H7 (cell line): ENCODE results near the gene WDFY1. TPM values are rescaled to one million over a fixed set of nuclear protein-coding genes. Genes with fewer than 3 reads are reported as not detected.

Experiments
- DNase-seq: peaks from one replicate; pipeline ENCODE4 v3.0.0; 2012
- H3K27me3 ChIP-seq: 2 replicates; pipeline ENCODE4 v1.6.0; 2011; ENCODE audit warnings: mild to moderate bottlenecking, low read length; ENCODE audit not compliant: control insufficient read depth, insufficient read depth
- H3K36me3 ChIP-seq: replicated peaks from 2 replicates; pipeline ENCODE4 v1.5.1; 2011; ENCODE audit warnings: low read length; ENCODE audit not compliant: control insufficient read depth, insufficient read depth
- H3K4me3 ChIP-seq: 2 replicates; pipeline ENCODE4 v1.5.1; 2011; ENCODE audit warnings: low read depth, mild to moderate bottlenecking, control low read depth, low read length, moderate library complexity; ENCODE audit not compliant: insufficient read depth
- total RNA-seq: library from RNA; depleted of rRNA; stranded (reverse); fragments of >200 nt; shearing (Covaris generic); gene quantifications from 2 replicates; pipeline ENCODE4 v1.2.3, GENCODE V29; 2014

The WDFY1 gene
- total RNA-seq, 1 experiment from 2014 or later: 88.8 TPM

- H3K4me3 ChIP-seq: no peak overlapping the region
- no peak for DNase-seq
- H3K27me3 ChIP-seq: no peaks in the 10 kb centered on the region
- H3K36me3 ChIP-seq: peaks cover 1% of the 10 kb centered on the region
Observed at GRCh38 chr2:223928113-223929006, 16.8 kb downstream of the WDFY1 start.

- H3K36me3 ChIP-seq: peaks cover 1% of the 10 kb centered on the region
- H3K27me3 ChIP-seq: no peaks in the 10 kb centered on the region
- DNase-seq: no peak
- no peak overlapping the region for H3K4me3 ChIP-seq
Observed at GRCh38 chr2:223925106-223925505, 20.0 kb downstream of the WDFY1 start.

GRCh38 chr2:223923976-223924375 lies 21.2 kb downstream of the WDFY1 start:
- Histone ChIP-seq H3K4me3 (no peak overlapping the region), H3K36me3 (peaks cover 1% of the 10 kb centered on the region), H3K27me3 (no peaks in the 10 kb centered on the region)
- no peak for DNase-seq

- no peak for DNase-seq
- Histone ChIP-seq H3K36me3 (no peaks in the 10 kb centered on the region), H3K4me3 (no peak overlapping the region), H3K27me3 (no peaks in the 10 kb centered on the region)
Observed at GRCh38 chr2:223922308-223922707, 22.8 kb downstream of the WDFY1 start.

- Histone ChIP-seq H3K36me3 (peaks cover 5% of the 10 kb centered on the region), H3K27me3 (no peaks in the 10 kb centered on the region), H3K4me3 (no peak overlapping the region)
- no peak for DNase-seq
Observed at GRCh38 chr2:223921204-223921603, 23.9 kb downstream of the WDFY1 start.

GRCh38 chr2:223920109-223920508 lies 25.0 kb downstream of the WDFY1 start:
- Histone ChIP-seq H3K36me3 (peaks cover 6% of the 10 kb centered on the region), H3K27me3 (no peaks in the 10 kb centered on the region), H3K4me3 (no peak overlapping the region)
- DNase-seq: peak; percentile 32

GRCh38 chr2:223918671-223919134 lies 26.4 kb downstream of the WDFY1 start:
- no peaks in the 10 kb centered on the region for H3K27me3 ChIP-seq
- no peak for DNase-seq

GRCh38 chr2:223916181-223916920 lies 28.8 kb downstream of the WDFY1 start:
- Histone ChIP-seq H3K36me3 (peaks cover 10% of the 10 kb centered on the region), H3K4me3 (no peak overlapping the region), H3K27me3 (no peaks in the 10 kb centered on the region)
- DNase-seq: no peak

More at GRCh38 chr2:223918671-223919134, 26.4 kb downstream of the WDFY1 start:
- no peak overlapping the region for H3K4me3 ChIP-seq
- peaks cover 7% of the 10 kb centered on the region for H3K36me3 ChIP-seq

- H3K36me3 ChIP-seq: peaks cover 10% of the 10 kb centered on the region
- no peak overlapping the region for H3K4me3 ChIP-seq
- no peaks in the 10 kb centered on the region for H3K27me3 ChIP-seq
- DNase-seq: no peak
Observed at GRCh38 chr2:223915071-223915470, 30.1 kb downstream of the WDFY1 start.

- H3K4me3 ChIP-seq: no peak overlapping the region
- no peak for DNase-seq
- peaks cover 10% of the 10 kb centered on the region for H3K36me3 ChIP-seq
- H3K27me3 ChIP-seq: no peaks in the 10 kb centered on the region
Observed at GRCh38 chr2:223914324-223914723, 30.8 kb downstream of the WDFY1 start.

- Histone ChIP-seq H3K36me3 (peaks cover 3% of the 10 kb centered on the region), H3K4me3 (no peak overlapping the region)
- DNase-seq: no peak
Observed at GRCh38 chr2:223909001-223909741, 36.0 kb downstream of the WDFY1 start.

GRCh38 chr2:223908304-223908998 lies 36.7 kb downstream of the WDFY1 start:
- DNase-seq: no peak
- H3K4me3 ChIP-seq: no peak overlapping the region
- no peaks in the 10 kb centered on the region for H3K27me3 ChIP-seq
- H3K36me3 ChIP-seq: peaks cover 3% of the 10 kb centered on the region

More at GRCh38 chr2:223909001-223909741, 36.0 kb downstream of the WDFY1 start:
- no peaks in the 10 kb centered on the region for H3K27me3 ChIP-seq

- H3K27me3 ChIP-seq: no peaks in the 10 kb centered on the region
- no peak overlapping the region for H3K4me3 ChIP-seq
- DNase-seq: no peak
- H3K36me3 ChIP-seq: peaks cover 3% of the 10 kb centered on the region
Observed at GRCh38 chr2:223905996-223906395, 39.1 kb downstream of the WDFY1 start.

GRCh38 chr2:223901854-223902253 lies 43.3 kb downstream of the WDFY1 start:
- no peaks in the 10 kb centered on the region for H3K27me3 ChIP-seq
- DNase-seq: no peak
- peaks cover 13% of the 10 kb centered on the region for H3K36me3 ChIP-seq
- no peak overlapping the region for H3K4me3 ChIP-seq
